H1 (cell line): ENCODE results near the gene FRMPD4. TPM values are rescaled to one million over a fixed set of nuclear protein-coding genes. Genes with fewer than 3 reads are reported as not detected.

Experiments
- CTCF ChIA-PET: fragments of 300-600 bp; sonication (Branson Sonifier 250); formaldehyde crosslinking; loops from one replicate; lab custom pipeline; 2021; ENCODE audit not compliant: partially characterized antibody; lab: Charles Lee
- POLR2A ChIA-PET: fragments of 300-600 bp; sonication (Branson Sonifier 250); formaldehyde crosslinking; loops from one replicate; lab custom pipeline; 2021; ENCODE audit warnings: inconsistent platforms; ENCODE audit not compliant: partially characterized antibody; lab: Charles Lee
- DNase-seq, 2 experiments: peaks; one replicate each; pipeline versions ENCODE4 v3.0.0 to v3.0.0-alpha.2; 2010 to 2022; ENCODE audit warnings: low spot score in 2 of 2, low read depth in 1 of 2, mixed read lengths in 1 of 2
- FAIRE-seq: peaks from 2 replicates; lab custom pipeline; 2011; peaks lifted over from hg19 to GRCh38; lab: Jason Lieb, UNC
- H2AFZ ChIP-seq: 2 replicates; pipeline ENCODE4 v1.8.1; 2012; ENCODE audit warnings: low read length, inconsistent platforms
- H2AK5ac ChIP-seq: 2 replicates; pipeline ENCODE4 v1.6.1; 2013; ENCODE audit warnings: low read depth, low read length
- H2BK120ac ChIP-seq: replicated peaks from 2 replicates; pipeline ENCODE3; 2013; ENCODE audit warnings: low read depth, low read length, inconsistent platforms
- H2BK12ac ChIP-seq: 2 replicates; pipeline ENCODE4 v1.6.1; 2013; ENCODE audit warnings: low read depth, low read length
- H2BK15ac ChIP-seq: 2 replicates; pipeline ENCODE4 v1.6.1; 2013; ENCODE audit warnings: low read length
- H2BK20ac ChIP-seq: 2 replicates; pipeline ENCODE4 v1.6.1; 2013; ENCODE audit warnings: low read length
- H2BK5ac ChIP-seq: 2 replicates; pipeline ENCODE4 v1.6.1; 2013; ENCODE audit warnings: low read depth, low read length
- H3K14ac ChIP-seq: 2 replicates; pipeline ENCODE4 v1.6.1; 2013; ENCODE audit warnings: inconsistent platforms; ENCODE audit not compliant: insufficient read length
- H3K18ac ChIP-seq: 2 replicates; pipeline ENCODE4 v1.6.1; 2013; ENCODE audit warnings: low read length; ENCODE audit errors: extremely low read depth
- H3K23ac ChIP-seq: 2 replicates; pipeline ENCODE4 v1.6.1; 2013; ENCODE audit warnings: inconsistent platforms; ENCODE audit not compliant: insufficient read length
- H3K23me2 ChIP-seq: 2 replicates; pipeline ENCODE4 v1.6.1; 2013; ENCODE audit warnings: low read depth, low read length
- H3K27ac ChIP-seq: 2 replicates; pipeline ENCODE4 v1.6.1; 2011; ENCODE audit warnings: low read depth, low read length, inconsistent platforms
- H3K27me3 ChIP-seq, 4 experiments: replicated peaks in 1 of 4; 1 replicate in 1 of 4; 2 replicates in 3 of 4; pipeline versions ENCODE4 v1.6.1 to v1.8.1; 2011 to 2013; ENCODE audit warnings: low read length in 3 of 4, mild to moderate bottlenecking in 3 of 4, inconsistent platforms in 2 of 4, mixed read lengths in 2 of 4, moderate library complexity in 1 of 4; ENCODE audit not compliant: control insufficient read depth in 3 of 4, insufficient read depth in 3 of 4; ENCODE audit errors: extremely low read depth in 1 of 4
- H3K36me3 ChIP-seq, 4 experiments: 2 replicates each; pipeline versions ENCODE4 v1.6.1 to v1.8.1; 2011 to 2013; ENCODE audit warnings: mild to moderate bottlenecking in 4 of 4, low read length in 3 of 4, moderate library complexity in 2 of 4, control low read depth in 1 of 4, inconsistent platforms in 1 of 4; ENCODE audit not compliant: insufficient read depth in 4 of 4, control insufficient read depth in 2 of 4
- H3K4ac ChIP-seq: replicated peaks from 2 replicates; pipeline ENCODE3; 2013; ENCODE audit warnings: low read length, low read depth, mixed read lengths, inconsistent platforms; ENCODE audit not compliant: insufficient read length
- H3K4me1 ChIP-seq, 4 experiments: replicated peaks in 1 of 4; 1 replicate in 1 of 4; 2 replicates in 3 of 4; pipeline versions ENCODE4 v1.6.1 to v1.8.1; 2011 to 2013; ENCODE audit warnings: low read length in 3 of 4, inconsistent platforms in 2 of 4, mixed read lengths in 1 of 4; ENCODE audit not compliant: insufficient read depth in 4 of 4, control insufficient read depth in 3 of 4
- H3K4me2 ChIP-seq, 2 experiments: 2 replicates each; pipeline versions ENCODE4 v1.6.1 to v1.8.1; 2011 to 2013; ENCODE audit warnings: low read depth in 2 of 2, low read length in 2 of 2, control low read depth in 1 of 2, inconsistent platforms in 1 of 2, mild to moderate bottlenecking in 1 of 2; ENCODE audit not compliant: insufficient read depth in 1 of 2
- H3K4me3 ChIP-seq, 4 experiments: fragments of 200-600, 300-600 bp in 1 of 4; sonication (generic), shearing (Covaris generic), sonication (Bioruptor Twin) in 1 of 4; 2 replicates each; pipeline versions ENCODE4 v1.5.1 to v1.8.1; 2011 to 2016; ENCODE audit warnings: low read length in 4 of 4, low read depth in 3 of 4, control low read depth in 2 of 4, inconsistent platforms in 2 of 4, mild to moderate bottlenecking in 2 of 4, mixed read lengths in 1 of 4, moderate library complexity in 1 of 4; ENCODE audit not compliant: insufficient read depth in 2 of 4; ENCODE audit errors: extremely low read depth in 1 of 4
- H3K56ac ChIP-seq: replicated peaks from 2 replicates; pipeline ENCODE3; 2013; ENCODE audit warnings: low read depth, mild to moderate bottlenecking, mixed read lengths, low read length, inconsistent platforms; ENCODE audit not compliant: insufficient read length
- H3K79me1 ChIP-seq: 2 replicates; pipeline ENCODE4 v1.6.1; 2013; ENCODE audit warnings: low read depth, low read length, control low read depth
- H3K79me2 ChIP-seq, 2 experiments: 2 replicates each; pipeline versions ENCODE4 v1.6.1 to v1.8.1; 2012 to 2013; ENCODE audit warnings: low read length in 2 of 2, mild to moderate bottlenecking in 2 of 2, inconsistent platforms in 1 of 2; ENCODE audit not compliant: insufficient read depth in 2 of 2, control insufficient read depth in 1 of 2
- H3K9ac ChIP-seq, 4 experiments: replicated peaks in 1 of 4; 1 replicate in 1 of 4; 2 replicates in 3 of 4; pipeline versions ENCODE4 v1.6.1 to v1.8.1; 2011 to 2013; ENCODE audit warnings: low read depth in 3 of 4, low read length in 3 of 4, control low read depth in 2 of 4, mild to moderate bottlenecking in 2 of 4, moderate library complexity in 2 of 4, inconsistent platforms in 1 of 4; ENCODE audit errors: extremely low read depth in 1 of 4
- H3K9me3 ChIP-seq, 2 experiments: 2 replicates each; pipeline versions ENCODE4 v1.6.1 to v1.8.1; 2012 to 2013; ENCODE audit warnings: mild to moderate bottlenecking in 2 of 2, moderate library complexity in 2 of 2, control low read depth in 1 of 2, inconsistent platforms in 1 of 2, low read depth in 1 of 2, low read length in 1 of 2, mixed read lengths in 1 of 2; ENCODE audit not compliant: insufficient read depth in 2 of 2
- H4K20me1 ChIP-seq, 2 experiments: replicated peaks in 1 of 2; 2 replicates each; pipeline versions ENCODE3 to v1.8.1; 2011 to 2013; ENCODE audit warnings: inconsistent platforms in 2 of 2, low read length in 2 of 2, mild to moderate bottlenecking in 1 of 2; ENCODE audit not compliant: insufficient read depth in 2 of 2, control insufficient read depth in 1 of 2
- H4K5ac ChIP-seq: 2 replicates; pipeline ENCODE4 v1.6.1; 2013; ENCODE audit warnings: low read length, low read depth, mixed read lengths, inconsistent platforms; ENCODE audit not compliant: insufficient read length
- H4K8ac ChIP-seq: 2 replicates; pipeline ENCODE4 v1.8.0; 2013; ENCODE audit warnings: mild to moderate bottlenecking, moderate library complexity, low read length, inconsistent platforms; ENCODE audit not compliant: insufficient read depth; ENCODE audit errors: extremely low read depth
- H4K91ac ChIP-seq: replicated peaks from 2 replicates; pipeline ENCODE3; 2013; ENCODE audit warnings: low read length, mixed read lengths, inconsistent platforms; ENCODE audit not compliant: insufficient read length
- BACH1 ChIP-seq: IDR thresholded peaks from 2 replicates; pipeline ENCODE4 v1.6.1; 2012; ENCODE audit warnings: low read length, improper control_type of control experiment
- EZH2 ChIP-seq: fragments of 200-600 bp; sonication (generic); IDR thresholded peaks from 2 replicates; pipeline ENCODE4 v1.7.1; 2012; ENCODE audit warnings: low read depth, mild to moderate bottlenecking, moderate library complexity, low read length, inconsistent platforms; ENCODE audit not compliant: severe bottlenecking
- MAX ChIP-seq: IDR thresholded peaks from 2 replicates; pipeline ENCODE4 v1.6.1; 2012; ENCODE audit warnings: inconsistent platforms
- POLR2A ChIP-seq, 2 experiments: IDR thresholded peaks; 1 replicate in 1 of 2; 2 replicates in 1 of 2; pipeline ENCODE4 v1.6.1; 2011; ENCODE audit warnings: low read depth in 2 of 2, low read length in 2 of 2, mild to moderate bottlenecking in 2 of 2; ENCODE audit errors: control extremely low read depth in 1 of 2
- SUZ12 ChIP-seq: fragments of 200-600 bp; sonication (generic); IDR thresholded peaks from 2 replicates; pipeline ENCODE4 v1.6.1; 2012; ENCODE audit warnings: mild to moderate bottlenecking, inconsistent platforms, low read length, moderate library complexity, mixed read lengths
- WGBS, 2 experiments: shearing (Covaris generic) in 1 of 2; methylation state at CpG; one replicate each; pipeline versions ENCODE4 v1.1.6 to v1.1.7; 2013 to 2015; ENCODE audit warnings: low lambda C conversion rate in 2 of 2, mixed read lengths in 2 of 2, inconsistent platforms in 1 of 2, low coverage in 1 of 2, missing lambda C conversion rate in 1 of 2; ENCODE audit not compliant: insufficient replicate concordance in 2 of 2, insufficient coverage in 1 of 2, insufficient read length in 1 of 2; ENCODE audit errors: extremely low coverage in 1 of 2, missing lambda C conversion rate in 1 of 2; 5-methylcytosine and 5-hydroxymethylcytosine counted together
- polyA plus RNA-seq, 7 experiments: library from polyadenylated mRNA; depleted of rRNA in 3 of 7; stranded (reverse) in 5 of 7; unstranded in 2 of 7; fragments of >200 nt in 5 of 7; fragments of 200-250 nt in 2 of 7; gene quantifications; 1 replicate in 5 of 7; 2 replicates in 1 of 7; 4 replicates in 1 of 7; pipeline versions ENCODE4 v1.2.1 to v1.2.3, GENCODE V29; 2011 to 2013; ENCODE audit warnings: missing spikeins in 2 of 7, mixed read lengths in 2 of 7
- total RNA-seq: library from RNA; stranded (reverse); fragmentation: NEBNext Ultra II Directional; extraction: Animal tissue kit (Norgen Biotek cat#: 25700); gene quantifications from 2 replicates; pipeline ENCODE4 v1.2.1, GENCODE V29; 2021

FRMPD4 gene
- total and polyA plus RNA-seq, 2 of the 8 experiments (the other 6 are each of a cell fraction or from before 2014, with no cell fraction given), result 0.02 to 0.37 TPM

GRCh38 chrX:12360383-12360782 is 222.1 kb downstream of the FRMPD4 start:
- Histone ChIP-seq H3K4ac (no peak overlapping the region), H3K9me3 (no peaks in the 10 kb centered on the region), H3K18ac (no peak overlapping the region), H3K23ac (no peak overlapping the region), H2BK5ac (no peak overlapping the region), H3K27me3 (no peaks in the 10 kb centered on the region), H3K14ac (no peak overlapping the region), H3K23me2 (no peaks in the 10 kb centered on the region), H3K79me2 (no peaks in the 10 kb centered on the region), H2AK5ac (no peak overlapping the region), H3K36me3 (no peaks in the 10 kb centered on the region), H3K4me3 (no peak overlapping the region), H3K4me2 (no peak overlapping the region), H3K9ac (no peak overlapping the region), H3K79me1 (no peaks in the 10 kb centered on the region), H3K56ac (no peak overlapping the region), H3K27ac (no peak overlapping the region), H4K20me1 (no peaks in the 10 kb centered on the region), H4K5ac (no peak overlapping the region), H2BK15ac (no peak overlapping the region), H3K4me1 (no peaks in the 10 kb centered on the region), H4K8ac (no peak overlapping the region), H2BK20ac (no peak overlapping the region), H2BK120ac (no peak overlapping the region), H2AFZ (no peak overlapping the region), H2BK12ac (no peak overlapping the region), H4K91ac (no peak overlapping the region)
- POLR2A ChIA-PET, result no interaction called here
- DNase-seq (no peak), FAIRE-seq (no peak)
- 100% methylated on average over 1 of the region's 2 CpGs; no CpG with 5 or more reads in 1 of the 2 experiments for WGBS, 2 experiments
- CTCF ChIA-PET, result no interaction called here
- TF ChIP-seq SUZ12 (no peak), EZH2 (no peak), POLR2A (IDR thresholded peaks at IDR 0.05; ENCODE audit: control extremely low read depth in 1 of 2, low read depth in 2 of 2, low read length in 2 of 2) (no peak), BACH1 (no peak), MAX (no peak)
